A549 (cell line): ENCODE results near the gene PGA5. TPM values are rescaled to one million over a fixed set of nuclear protein-coding genes. Genes with fewer than 3 reads are reported as not detected.
A peak's percentile ranks its signal among the peaks of the same experiment; 100 is the strongest.

Experiments used
- ATAC-seq, 2 experiments: fragments of 200-7000 bp in 1 of 2; fragments of >200 bp in 1 of 2; cut with Nextera tagmentation in 1 of 2; cut with Tn5 transposase in 1 of 2; 3 replicates each; pipeline versions ENCODE4 v1.8.0 to v1.9.1; 2018 to 2020; ENCODE audit warnings: mild to moderate bottlenecking in 1 of 2, moderate library complexity in 1 of 2
- CTCF ChIA-PET: fragments of 300-600 bp; sonication (Branson Sonifier 250); formaldehyde crosslinking; extraction: SDS; loops from one replicate; lab custom pipeline; 2021; ENCODE audit warnings: antibody characterized with exemption, inconsistent platforms; lab: Yijun Ruan, JAX
- POLR2A ChIA-PET: fragments of 350-600 bp; formaldehyde crosslinking; extraction: SDS; loops from one replicate; lab custom pipeline; 2021; ENCODE audit warnings: antibody characterized with exemption, inconsistent platforms; lab: Yijun Ruan, JAX
- DNase-seq, 2 experiments: peaks; one replicate each; pipeline versions ENCODE4 v3.0.0 to v3.0.0-alpha.2; 2011 to 2016; ENCODE audit warnings: low read depth in 1 of 2, low spot score in 1 of 2
- FAIRE-seq: peaks from 2 replicates; lab custom pipeline; 2011; peaks lifted over from hg19 to GRCh38; lab: Jason Lieb, UNC
- H3K27ac ChIP-seq, 2 experiments: fragments of >200 bp; sonication (Bioruptor Twin); formaldehyde crosslinking; 3 replicates each; pipeline ENCODE4 v1.5.1; 2016 to 2017
- H3K4me1 ChIP-seq: fragments of >200 bp; sonication (Bioruptor Twin); formaldehyde crosslinking; 3 replicates; pipeline ENCODE4 v1.6.1; 2016
- H3K4me2 ChIP-seq: fragments of >200 bp; sonication (Bioruptor Twin); formaldehyde crosslinking; 3 replicates; pipeline ENCODE4 v1.6.1; 2016
- H3K4me3 ChIP-seq: fragments of >200 bp; sonication (Bioruptor Twin); formaldehyde crosslinking; 3 replicates; pipeline ENCODE4 v1.5.1; 2016
- H3K9me3 ChIP-seq: fragments of >200 bp; sonication (Bioruptor Twin); formaldehyde crosslinking; 3 replicates; pipeline ENCODE4 v1.6.1; 2016
- ELK1 ChIP-seq: fragments of 150-350 bp; IDR thresholded peaks from 2 replicates; pipeline ENCODE4 v1.6.1; 2014; ENCODE audit warnings: low read depth, mild to moderate bottlenecking, low read length
- EP300 ChIP-seq, 2 experiments: fragments of >200 bp; sonication (Bioruptor Twin); formaldehyde crosslinking; IDR thresholded peaks; 2 replicates in 1 of 2; 3 replicates in 1 of 2; pipeline ENCODE4 v1.6.1; 2016 to 2017
- ESRRA ChIP-seq: fragments of 150-350 bp; IDR thresholded peaks from 2 replicates; pipeline ENCODE4 v1.6.1; 2014; ENCODE audit warnings: mild to moderate bottlenecking, low read length, borderline replicate concordance
- FOSL2 ChIP-seq, 2 experiments: fragments of 450-650 bp in 1 of 2; fragments of >200 bp in 1 of 2; sonication (Bioruptor Twin) in 1 of 2; formaldehyde crosslinking; IDR thresholded peaks; 2 replicates each; pipeline versions ENCODE4 v1.5.0 to v1.6.1; 2016 to 2020; ENCODE audit warnings: mild to moderate bottlenecking in 1 of 2, moderate library complexity in 1 of 2
- HEYL ChIP-seq: fragments of 250-450 bp; sonication (Bioruptor Pico); IDR thresholded peaks from 2 replicates; pipeline ENCODE4 v1.8.0; 2021; ENCODE audit warnings: mild to moderate bottlenecking, moderate library complexity
- HOXB13 ChIP-seq: fragments of 250-450 bp; sonication (Bioruptor Pico); IDR thresholded peaks from 2 replicates; pipeline ENCODE4 v1.5.0; 2020; ENCODE audit warnings: low read depth, mild to moderate bottlenecking, moderate library complexity
- HOXB5 ChIP-seq: fragments of 250-450 bp; sonication (Bioruptor Pico); IDR thresholded peaks from 2 replicates; pipeline ENCODE4 v1.5.0; 2020; ENCODE audit warnings: mild to moderate bottlenecking, moderate library complexity
- MAX ChIP-seq: IDR thresholded peaks from 2 replicates; pipeline ENCODE4 v1.6.1; 2012
- MAZ ChIP-seq: fragments of 150-350 bp; IDR thresholded peaks from 2 replicates; pipeline ENCODE4 v1.6.1; 2014; ENCODE audit warnings: antibody characterized with exemption, low read depth, low read length, borderline replicate concordance
- NPAS2 ChIP-seq: fragments of 250-450 bp; sonication (Bioruptor Pico); IDR thresholded peaks from 2 replicates; pipeline ENCODE4 v1.8.0; 2022; ENCODE audit warnings: mild to moderate bottlenecking, moderate library complexity, borderline replicate concordance
- NR3C1 ChIP-seq: fragments of >200 bp; sonication (Bioruptor Twin); formaldehyde crosslinking; IDR thresholded peaks from 3 replicates; pipeline ENCODE4 v1.6.1; 2017
- PBX3 ChIP-seq: IDR thresholded peaks from 2 replicates; pipeline ENCODE4 v1.6.1; 2012
- POLR2A ChIP-seq: IDR thresholded peaks from 2 replicates; pipeline ENCODE4 v1.6.1; 2012; ENCODE audit warnings: mild to moderate bottlenecking, low read length
- TFCP2L1 ChIP-seq: fragments of 250-450 bp; sonication (Bioruptor Pico); IDR thresholded peaks from 2 replicates; pipeline ENCODE4 v1.5.0; 2021; ENCODE audit warnings: mild to moderate bottlenecking
- ZFP36 ChIP-seq: fragments of 450-650 bp; IDR thresholded peaks from 2 replicates; pipeline ENCODE4 v1.6.1; 2014; ENCODE audit warnings: borderline replicate concordance; ENCODE audit not compliant: partially characterized antibody
- ZSCAN20 ChIP-seq: fragments of 250-450 bp; sonication (Bioruptor Pico); IDR thresholded peaks from 2 replicates; pipeline ENCODE4 v1.8.0; 2022; ENCODE audit warnings: mild to moderate bottlenecking, moderate library complexity
- WGBS: methylation state at CpG from one replicate; pipeline ENCODE4 v1.1.6; 2017; ENCODE audit errors: missing lambda C conversion rate; 5-methylcytosine and 5-hydroxymethylcytosine counted together
- polyA plus RNA-seq, 4 experiments: library from polyadenylated mRNA; depleted of rRNA in 3 of 4; stranded (reverse); fragments of >200 nt; fragmentation: RNase III in 1 of 4; extraction: RNeasy Plus Mini Kit Qiagen cat#74134 plus additional on column Dnase treatment in 1 of 4; gene quantifications; 2 replicates in 3 of 4; 3 replicates in 1 of 4; pipeline ENCODE4 v1.2.3, GENCODE V29; 2011 to 2017
- TF ChIP-seq, protein P1 (sequence below): fragments of >200 bp; sonication (Bioruptor Twin); formaldehyde crosslinking; IDR thresholded peaks from 3 replicates; pipeline ENCODE4 v1.5.1; 2016
- TF ChIP-seq, protein P2 (sequence below): IDR thresholded peaks from 2 replicates; pipeline ENCODE4 v1.6.1; 2012; ENCODE audit warnings: low read depth, borderline replicate concordance

The PGA5 gene
- polyA plus RNA-seq, 2 of the 4 experiments (the other 2 are of a cell fraction), result not detected

DNA sequence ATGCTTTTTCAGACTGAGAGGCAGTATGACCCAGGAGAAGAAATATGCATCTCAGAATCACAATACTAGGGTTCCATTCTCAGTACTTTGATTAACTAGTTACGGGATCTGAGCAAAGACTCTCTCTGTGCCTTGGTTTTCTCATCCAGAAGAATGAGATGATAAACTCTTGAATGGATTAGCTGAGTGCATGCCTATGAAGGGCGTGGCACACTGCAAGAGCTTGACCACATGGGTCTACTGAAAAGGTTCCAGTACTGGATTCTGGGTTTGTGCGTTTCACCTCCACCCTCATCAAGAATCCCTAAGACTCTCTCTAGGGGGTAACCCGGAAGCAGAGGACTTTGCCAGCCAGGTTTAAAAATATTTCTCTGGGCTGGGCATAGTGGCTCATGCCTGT lies 25.6 kb downstream of the PGA5 start (continued):
- TF ChIP-seq NR3C1, result no peak
- TF ChIP-seq PBX3, result no peak
- TF ChIP-seq HOXB13 (CRISPR knock-in tag), result no peak

DNA sequence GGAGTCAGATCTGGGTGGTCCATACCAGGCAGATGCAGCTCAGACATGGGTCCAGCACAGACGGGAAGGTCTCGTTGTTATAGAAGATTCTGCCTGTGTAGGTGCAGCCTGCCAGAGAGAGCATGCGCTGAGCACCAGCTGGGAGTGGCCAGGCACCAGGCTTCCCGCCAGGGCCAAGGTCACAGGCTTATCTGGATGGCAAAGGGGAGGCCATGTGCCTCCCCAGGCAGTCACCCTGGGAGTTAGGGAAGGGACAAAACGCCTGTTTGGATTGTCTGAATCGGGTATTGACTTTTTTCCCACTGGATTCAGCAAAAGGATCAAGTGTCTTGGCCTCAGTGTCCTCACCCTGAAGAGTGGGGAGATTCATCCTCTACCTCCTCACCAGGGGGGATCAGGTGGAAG lies 26.5 kb downstream of the PGA5 start:
- no peak overlapping the region for H3K4me3 ChIP-seq
- TF ChIP-seq, protein P1, sequence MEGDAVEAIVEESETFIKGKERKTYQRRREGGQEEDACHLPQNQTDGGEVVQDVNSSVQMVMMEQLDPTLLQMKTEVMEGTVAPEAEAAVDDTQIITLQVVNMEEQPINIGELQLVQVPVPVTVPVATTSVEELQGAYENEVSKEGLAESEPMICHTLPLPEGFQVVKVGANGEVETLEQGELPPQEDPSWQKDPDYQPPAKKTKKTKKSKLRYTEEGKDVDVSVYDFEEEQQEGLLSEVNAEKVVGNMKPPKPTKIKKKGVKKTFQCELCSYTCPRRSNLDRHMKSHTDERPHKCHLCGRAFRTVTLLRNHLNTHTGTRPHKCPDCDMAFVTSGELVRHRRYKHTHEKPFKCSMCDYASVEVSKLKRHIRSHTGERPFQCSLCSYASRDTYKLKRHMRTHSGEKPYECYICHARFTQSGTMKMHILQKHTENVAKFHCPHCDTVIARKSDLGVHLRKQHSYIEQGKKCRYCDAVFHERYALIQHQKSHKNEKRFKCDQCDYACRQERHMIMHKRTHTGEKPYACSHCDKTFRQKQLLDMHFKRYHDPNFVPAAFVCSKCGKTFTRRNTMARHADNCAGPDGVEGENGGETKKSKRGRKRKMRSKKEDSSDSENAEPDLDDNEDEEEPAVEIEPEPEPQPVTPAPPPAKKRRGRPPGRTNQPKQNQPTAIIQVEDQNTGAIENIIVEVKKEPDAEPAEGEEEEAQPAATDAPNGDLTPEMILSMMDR, result no peak
- TF ChIP-seq HOXB5 (CRISPR knock-in tag) (no peak), NPAS2 (CRISPR knock-in tag) (no peak), MAX (no peak), FOSL2 (IDR thresholded peaks at IDR 0.05) (no peak), FOSL2 (CRISPR knock-in tag; IDR thresholded peaks at IDR 0.05) (no peak), HEYL (CRISPR knock-in tag) (no peak), ZFP36 (no peak), EP300 (IDR thresholded peaks at IDR 0.05) (no peak), NR3C1 (no peak), ZSCAN20 (CRISPR knock-in tag) (no peak), ELK1 (no peak), ESRRA (no peak), POLR2A (no peak), PBX3 (no peak), TFCP2L1 (no peak), MAZ (no peak)
- TF ChIP-seq, protein P2, sequence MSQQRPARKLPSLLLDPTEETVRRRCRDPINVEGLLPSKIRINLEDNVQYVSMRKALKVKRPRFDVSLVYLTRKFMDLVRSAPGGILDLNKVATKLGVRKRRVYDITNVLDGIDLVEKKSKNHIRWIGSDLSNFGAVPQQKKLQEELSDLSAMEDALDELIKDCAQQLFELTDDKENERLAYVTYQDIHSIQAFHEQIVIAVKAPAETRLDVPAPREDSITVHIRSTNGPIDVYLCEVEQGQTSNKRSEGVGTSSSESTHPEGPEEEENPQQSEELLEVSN, result no peak
- no peaks in the 10 kb centered on the region for H3K9me3 ChIP-seq
- H3K4me2 ChIP-seq, result no peak overlapping the region
- FAIRE-seq (no peak), ATAC-seq (no peak; a peak in 1 of 6 replicates), DNase-seq (no peak)
- H3K4me1 ChIP-seq, result peaks cover 15% of the 10 kb centered on the region
- WGBS, result 57% methylated on average over 6 of the region's 6 CpGs
- POLR2A ChIA-PET, result no interaction called here
- H3K27ac ChIP-seq, result 0 out of 6 replicates have a peak overlapping the region, but pooled peaks of 1 of the 2 experiments have one; percentile 27
- CTCF ChIA-PET, result interaction anchor here (1.7 to 6.8 kb wide), 2 partner anchors 13 to 27 kb away, joined by 6 to 35 read pairs; partner anchors contain the start of gene VWCE
